AG20443 (cell line): ENCODE data around the gene SPG11.
"Not testable (repeated sequence)": the region's sequence is repeated elsewhere in the genome, so short reads cannot be mapped to it uniquely, and the experiment has no call there.

ENCODE experiments used
- DNase-seq: peaks from one replicate; pipeline ENCODE4 v3.0.0; 2012; ENCODE audit warnings: low spot score, mixed read lengths

The SPG11 gene

DNA sequence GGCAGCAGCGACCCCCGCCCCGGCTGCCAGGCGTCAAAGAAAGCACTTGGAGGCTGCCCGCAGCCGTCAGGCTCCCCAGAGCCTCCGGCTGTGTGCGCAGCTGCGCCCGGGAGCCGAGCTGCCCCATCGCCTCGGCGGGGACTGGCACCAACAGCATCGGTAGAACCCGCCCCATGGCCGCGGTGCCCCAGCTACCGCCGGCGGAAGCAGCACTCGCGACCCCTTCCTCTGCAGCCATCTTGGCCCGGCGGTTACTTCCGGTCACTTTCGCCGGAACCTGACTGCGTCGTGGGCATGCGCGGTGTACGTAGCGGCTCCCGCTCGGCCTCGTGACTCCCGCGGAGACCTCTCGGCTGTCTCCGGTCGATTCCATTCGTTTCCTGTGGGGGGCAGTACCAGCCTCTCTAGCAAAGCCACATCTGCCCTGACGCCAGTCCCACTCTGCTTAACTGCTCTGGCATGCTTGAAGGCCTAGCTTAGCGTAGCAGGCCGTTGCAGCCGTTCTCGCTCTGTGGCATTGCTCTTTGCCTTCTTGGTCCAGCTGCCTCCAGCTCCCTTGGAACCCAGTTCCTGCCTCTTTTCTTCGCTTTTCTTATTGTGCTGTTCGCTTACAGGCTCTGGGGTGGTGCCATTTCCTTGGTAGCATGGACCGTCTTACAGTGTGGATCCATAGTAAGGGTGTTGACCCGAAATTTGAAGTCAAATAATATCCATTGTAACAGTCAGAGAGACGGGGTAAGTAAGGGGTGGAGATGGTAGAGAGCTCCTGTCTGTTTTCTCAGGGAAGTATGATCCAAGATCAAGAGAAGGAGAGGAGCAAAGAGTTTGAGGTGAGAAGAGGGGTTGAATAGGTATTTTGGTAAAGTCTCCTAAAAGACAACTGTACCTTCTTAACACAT is at the start of gene SPG11:
SPG11 (minus strand) TSS at position 253 of the 899 bp plus-strand sequence; CDS start at position 238, 15 bp downstream.
- peak; percentile 99 for DNase-seq

DNA sequence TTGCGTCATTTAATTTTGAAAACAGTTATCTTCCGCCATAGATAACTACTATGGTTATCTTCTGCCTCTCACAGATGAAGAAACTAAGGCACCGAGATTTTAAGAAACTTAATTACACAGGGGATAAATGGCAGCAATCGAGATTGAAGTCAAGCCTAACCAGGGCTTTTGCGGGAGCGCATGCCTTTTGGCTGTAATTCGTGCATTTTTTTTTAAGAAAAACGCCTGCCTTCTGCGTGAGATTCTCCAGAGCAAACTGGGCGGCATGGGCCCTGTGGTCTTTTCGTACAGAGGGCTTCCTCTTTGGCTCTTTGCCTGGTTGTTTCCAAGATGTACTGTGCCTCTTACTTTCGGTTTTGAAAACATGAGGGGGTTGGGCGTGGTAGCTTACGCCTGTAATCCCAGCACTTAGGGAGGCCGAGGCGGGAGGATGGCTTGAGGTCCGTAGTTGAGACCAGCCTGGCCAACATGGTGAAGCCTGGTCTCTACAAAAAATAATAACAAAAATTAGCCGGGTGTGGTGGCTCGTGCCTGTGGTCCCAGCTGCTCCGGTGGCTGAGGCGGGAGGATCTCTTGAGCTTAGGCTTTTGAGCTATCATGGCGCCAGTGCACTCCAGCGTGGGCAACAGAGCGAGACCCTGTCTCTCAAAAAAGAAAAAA is 49.0 kb upstream of the SPG11 start:
- DNase-seq: peak; percentile 54

GRCh38 chr15:44711743-44712345 is 48.4 kb upstream of the SPG11 start:
- peak; percentile 36 for DNase-seq

- peak; percentile 96 for DNase-seq
Observed at GRCh38 chr15:44711096-44711742, 47.8 kb upstream of the SPG11 start, which contains the start of the genes B2M and PATL2. TSS of gene B2M (plus strand) at chr15:44711517. CDS start at chr15:44711547, 30 bp downstream. TSS of gene PATL2 (minus strand) at chr15:44711323. CDS start at chr15:44676490, 34,833 bp downstream.

DNA sequence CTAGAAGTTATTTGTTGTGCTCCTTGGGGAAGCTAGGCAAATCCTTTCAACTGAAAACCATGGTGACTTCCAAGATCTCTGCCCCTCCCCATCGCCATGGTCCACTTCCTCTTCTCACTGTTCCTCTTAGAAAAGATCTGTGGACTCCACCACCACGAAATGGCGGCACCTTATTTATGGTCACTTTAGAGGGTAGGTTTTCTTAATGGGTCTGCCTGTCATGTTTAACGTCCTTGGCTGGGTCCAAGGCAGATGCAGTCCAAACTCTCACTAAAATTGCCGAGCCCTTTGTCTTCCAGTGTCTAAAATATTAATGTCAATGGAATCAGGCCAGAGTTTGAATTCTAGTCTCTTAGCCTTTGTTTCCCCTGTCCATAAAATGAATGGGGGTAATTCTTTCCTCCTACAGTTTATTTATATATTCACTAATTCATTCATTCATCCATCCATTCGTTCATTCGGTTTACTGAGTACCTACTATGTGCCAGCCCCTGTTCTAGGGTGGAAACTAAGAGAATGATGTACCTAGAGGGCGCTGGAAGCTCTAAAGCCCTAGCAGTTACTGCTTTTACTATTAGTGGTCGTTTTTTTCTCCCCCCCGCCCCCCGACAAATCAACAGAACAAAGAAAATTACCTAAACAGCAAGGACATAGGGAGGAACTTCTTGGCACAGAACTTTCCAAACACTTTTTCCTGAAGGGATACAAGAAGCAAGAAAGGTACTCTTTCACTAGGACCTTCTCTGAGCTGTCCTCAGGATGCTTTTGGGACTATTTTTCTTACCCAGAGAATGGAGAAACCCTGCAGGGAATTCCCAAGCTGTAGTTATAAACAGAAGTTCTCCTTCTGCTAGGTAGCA is 47.0 kb upstream of the SPG11 start:
- DNase-seq: peak; percentile 26

DNA sequence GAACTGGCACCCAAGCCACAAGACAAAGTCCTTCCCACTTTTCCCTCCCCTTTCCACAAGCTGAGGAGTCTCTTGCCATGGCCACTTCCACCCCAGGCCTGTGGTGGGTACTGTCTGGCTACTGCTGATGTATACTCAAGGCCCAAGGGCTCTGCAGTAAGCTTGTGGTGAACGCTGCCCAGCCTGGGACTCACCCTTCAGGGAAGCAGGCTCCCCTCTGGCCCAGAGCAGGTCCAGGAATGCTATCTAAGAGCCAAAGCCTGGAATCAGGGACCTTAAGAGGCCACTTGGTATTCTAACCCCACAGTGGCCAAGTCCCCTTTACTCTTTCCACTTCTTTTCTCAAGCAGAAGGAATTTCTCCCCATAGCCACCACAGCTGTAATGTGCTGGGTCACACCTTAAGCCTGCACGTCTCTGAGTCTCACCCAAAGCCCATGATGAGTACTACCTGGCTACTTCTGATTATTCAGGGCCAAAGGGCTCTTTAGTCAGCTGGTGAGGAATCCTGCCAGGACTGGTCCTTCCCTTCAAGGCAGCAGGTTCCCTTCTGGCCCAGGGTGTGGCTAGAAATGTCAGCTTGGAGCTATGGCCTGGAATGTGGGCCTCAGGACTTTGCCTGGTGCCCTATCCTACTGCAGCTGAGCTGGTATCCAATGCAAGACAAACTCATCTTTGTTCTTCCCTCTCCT is 43.6 kb upstream of the SPG11 start:
- DNase-seq: no peak

DNA sequence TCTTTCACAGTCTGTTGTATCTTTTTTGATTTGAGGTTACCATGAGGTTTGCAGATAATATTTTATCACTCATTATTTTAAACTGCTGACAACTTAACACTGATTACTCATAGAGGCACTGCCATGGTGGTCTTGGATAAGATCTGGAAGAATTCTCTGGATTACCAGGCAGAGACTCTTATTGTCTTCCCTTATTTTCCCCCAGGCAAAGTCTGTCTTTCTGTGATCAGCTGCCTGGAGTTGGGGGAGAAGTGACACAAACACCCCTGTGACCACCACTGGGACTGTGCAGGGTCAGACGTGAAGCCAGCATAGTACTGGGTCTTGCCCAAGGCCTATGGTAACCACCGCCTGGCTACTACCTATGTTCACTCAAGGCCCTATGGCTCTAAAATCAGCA is 42.9 kb upstream of the SPG11 start:
- no peak for DNase-seq

DNA sequence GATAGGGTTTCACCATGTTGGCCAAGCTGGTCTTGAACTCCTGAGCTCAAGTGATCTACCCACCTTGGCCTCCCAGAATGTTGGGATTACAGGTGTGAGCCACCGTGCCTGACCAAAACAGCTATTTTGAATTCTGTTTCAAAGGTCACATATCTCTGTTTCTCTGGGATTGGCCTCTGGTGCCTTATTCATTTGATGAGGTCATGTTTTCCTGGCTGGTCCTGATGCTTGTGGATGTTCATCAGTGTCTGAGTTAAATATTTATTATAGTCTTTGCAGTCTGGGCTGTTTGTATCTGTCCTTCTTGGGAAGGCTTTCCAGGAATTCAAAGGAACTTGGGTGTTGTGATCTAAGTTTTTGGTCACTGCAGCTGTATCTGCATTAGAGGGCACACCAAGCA is 42.5 kb upstream of the SPG11 start:
- no peak for DNase-seq

DNA sequence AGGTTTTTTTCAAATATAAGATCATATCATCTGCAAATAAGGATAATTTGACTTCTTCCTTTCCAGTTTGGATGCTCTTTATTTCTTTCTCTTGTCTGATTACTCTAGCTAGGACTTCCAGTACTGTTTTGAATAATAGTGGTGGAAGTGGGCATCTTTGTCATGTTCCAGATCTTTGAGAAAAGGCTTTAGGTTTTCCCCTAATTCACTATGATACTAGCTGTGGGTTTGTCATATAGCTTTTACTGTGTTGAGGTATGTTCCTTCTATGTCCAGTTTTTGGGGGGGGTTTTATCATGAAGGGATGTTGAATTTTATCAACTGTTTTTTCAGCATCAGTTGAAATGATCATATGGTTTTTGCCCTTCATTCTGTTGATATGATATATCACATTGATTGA is 37.2 kb upstream of the SPG11 start:
- not testable (repeated sequence) for DNase-seq

- no peak for DNase-seq
Observed at GRCh38 chr15:44698641-44699040, 35.2 kb upstream of the SPG11 start.

GRCh38 chr15:44697014-44697413 is 33.6 kb upstream of the SPG11 start:
- DNase-seq: no peak

- DNase-seq: no peak
Observed at GRCh38 chr15:44695294-44695693, 31.8 kb upstream of the SPG11 start.

- DNase-seq: no peak
Observed at GRCh38 chr15:44694416-44694815, 31.0 kb upstream of the SPG11 start.

DNA sequence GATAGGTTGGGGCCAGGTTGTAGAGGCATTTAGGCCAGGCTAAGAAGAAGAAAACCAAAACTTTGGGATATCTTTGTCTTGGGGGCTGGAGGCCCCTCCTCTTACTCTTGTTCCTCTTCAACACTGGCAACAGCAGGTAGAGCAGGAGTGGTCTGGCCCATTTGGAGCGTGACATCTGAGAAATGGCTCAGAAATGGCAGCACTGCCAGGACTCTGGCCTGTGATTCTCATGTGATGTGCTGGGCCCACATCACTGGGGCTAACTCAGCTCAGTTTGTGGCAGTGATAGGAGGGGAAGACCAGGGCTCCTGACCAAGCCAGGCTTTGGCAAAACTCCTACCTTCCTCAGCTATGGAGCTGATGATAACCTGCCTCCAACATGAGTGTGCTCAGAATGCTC is 29.2 kb upstream of the SPG11 start:
- no peak for DNase-seq

GRCh38 chr15:44690245-44690644 is 26.8 kb upstream of the SPG11 start:
- DNase-seq: not testable (repeated sequence)

- DNase-seq: not testable (repeated sequence)
Observed at GRCh38 chr15:44689318-44689717, 25.9 kb upstream of the SPG11 start.

- not testable (repeated sequence) for DNase-seq
Observed at GRCh38 chr15:44682809-44683682, 19.6 kb upstream of the SPG11 start.

- DNase-seq: no peak
Observed at GRCh38 chr15:44682211-44682610, 18.7 kb upstream of the SPG11 start.

DNA sequence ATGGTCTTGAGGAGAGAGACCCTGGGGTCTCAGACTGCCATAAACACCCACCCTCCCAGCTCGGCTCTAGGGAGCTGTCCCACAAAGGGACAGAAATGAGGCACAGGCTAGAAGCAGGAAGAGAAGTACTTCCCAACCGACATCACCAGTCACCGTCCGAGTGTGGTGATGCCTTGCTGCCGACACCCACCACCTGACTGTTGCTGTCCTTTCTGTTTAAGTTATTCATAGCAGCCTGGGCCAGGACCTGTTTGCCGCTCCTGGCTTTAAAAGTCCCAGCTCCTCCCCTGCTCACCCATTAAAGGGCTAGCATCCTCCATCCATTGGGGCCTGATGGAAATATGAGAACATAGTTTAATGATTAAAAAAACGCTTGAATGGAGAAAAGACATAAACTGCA is 13.2 kb upstream of the SPG11 start:
- no peak for DNase-seq

DNA sequence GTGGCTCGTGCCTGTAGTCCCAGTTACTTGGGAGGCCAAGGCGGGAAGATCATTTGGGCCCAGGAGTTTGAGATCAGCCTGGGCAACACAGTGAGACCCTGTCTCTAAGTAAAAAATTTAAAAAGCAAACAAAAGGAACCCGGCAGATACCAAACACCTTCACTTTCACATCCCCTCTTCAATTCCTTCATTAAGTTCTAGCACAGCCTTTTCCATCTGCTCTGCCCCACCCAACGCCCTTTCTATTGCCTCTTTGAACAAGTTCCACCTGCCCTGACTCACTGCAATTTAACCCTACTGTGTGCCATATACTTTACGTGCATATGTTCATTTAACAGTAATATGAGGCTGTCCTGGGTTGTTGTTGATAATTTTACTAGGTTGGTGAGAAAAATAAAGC is 12.4 kb upstream of the SPG11 start:
- DNase-seq: no peak
